Ovary (tissue), 9 donors: Measurements from ENCODE around the gene MYOF. TPM values are rescaled to one million over a fixed set of nuclear protein-coding genes. Genes with fewer than 3 reads are reported as not detected.
A peak's percentile ranks its signal among the peaks of the same experiment; 100 is the strongest.

ENCODE experiments used
- DNase-seq, 5 donors: peaks; one replicate each; pipeline ENCODE4 v3.0.0-alpha.2; 2019 to 2020
- H3K27ac ChIP-seq, 2 donors: fragments of 200-600 bp; one replicate each; pipeline versions ENCODE4 v1.5.1 to v1.8.0; 2019 to 2022
- H3K27me3 ChIP-seq: fragments of 200-600 bp; one replicate; pipeline ENCODE4 v1.8.0; 2022
- H3K36me3 ChIP-seq: fragments of 200-600 bp; sonication (generic); one replicate; pipeline ENCODE4 v1.5.1; 2019
- H3K4me1 ChIP-seq: one replicate; pipeline ENCODE4 v1.8.1; 2013; ENCODE audit warnings: mild to moderate bottlenecking, moderate library complexity; ENCODE audit not compliant: insufficient read depth
- H3K4me3 ChIP-seq: fragments of 200-600 bp; sonication (generic); one replicate; pipeline ENCODE4 v1.5.1; 2017
- H3K9me3 ChIP-seq, 2 donors: fragments of 200-600 bp in 1 of 2; sonication (generic) in 1 of 2; one replicate each; pipeline versions ENCODE4 v1.5.1 to v1.8.1; 2013 to 2019; ENCODE audit warnings: mild to moderate bottlenecking in 1 of 2, moderate library complexity in 1 of 2
- CTCF ChIP-seq, 3 donors: fragments of 450-650 bp in 2 of 3; fragments of 200-600 bp in 1 of 3; IDR thresholded peaks; one replicate each; pipeline versions ENCODE4 v1.5.1 to v1.8.0; 2016 to 2022; ENCODE audit warnings: antibody characterized with exemption in 3 of 3, mild to moderate bottlenecking in 1 of 3
- EP300 ChIP-seq: sonication (generic); formaldehyde crosslinking; IDR thresholded peaks from one replicate; pipeline ENCODE4 v1.6.1; 2017; ENCODE audit warnings: antibody characterized with exemption
- POLR2A ChIP-seq: fragments of 450-650 bp; IDR thresholded peaks from one replicate; pipeline ENCODE4 v1.6.1; 2017; ENCODE audit warnings: antibody characterized with exemption, mild to moderate bottlenecking, moderate library complexity
- WGBS, 3 donors: extraction: QIAGEN DNeasy Blood & Tissue Kit in 1 of 3; methylation state at CpG; one replicate each; pipeline versions ENCODE4 v1.1.5 to v1.1.7; 2013 to 2017; 5-methylcytosine and 5-hydroxymethylcytosine counted together
- intact Hi-C, 4 donors: fragments of 100-400 bp; cut with DNase I; formaldehyde crosslinking; loops; one replicate each; pipeline versions ENCODE4 v1.11.0 to v1.15.1; 2022 to 2023
- polyA plus RNA-seq, 2 donors: library from polyadenylated mRNA; stranded (reverse); fragments of 200-250 nt in 1 of 2; fragments of 350-450 nt in 1 of 2; fragmentation: Illumina TruSeq in 1 of 2; extraction: RNeasy Lipid Tissue Mini Kit (QIAGEN cat#74804) in 1 of 2; gene quantifications; one replicate each; pipeline ENCODE4 v1.2.3, GENCODE V29; 2013 to 2014
- total RNA-seq, 7 donors: library from RNA; depleted of rRNA in 2 of 7; stranded (reverse); fragments of >200 nt in 2 of 7; fragmentation: NEBNext Ultra II Directional in 3 of 7; extraction: Animal tissue kit (Norgen Biotek cat#: 25700) in 3 of 7; gene quantifications; one replicate each; pipeline versions ENCODE4 v1.1.0 to v1.2.4, GENCODE V29; 2016 to 2023
- donor health status: DM: no; HTN: no; CAD: no; lungs with moderate emphysema.
- donor health status: DM: no; HTN: no; CAD: no.
- donor health status: Bipolar disorder and iron deficiency.
- donor health status: DM: yes; HTN: yes; CAD: no.
- donor health status: DM: no; HTN: no; CAD: no.
- donor health status: DM: yes; HTN: yes; CAD: no.

The MYOF gene
- total and polyA plus RNA-seq, 9 donors = 7.9 to 89.0 (median 45.7) TPM

- Histone ChIP-seq H3K36me3 (no peaks in the 10 kb centered on the region), H3K4me3 (peak overlapping the region; percentile 50), H3K4me1 (peaks cover 2% of the 10 kb centered on the region), H3K27ac (peak overlapping the region; percentile 9 to 44), H3K27me3 (no peaks in the 10 kb centered on the region), H3K9me3 (no peaks in the 10 kb centered on the region)
- 0 to 2% (median 1%) methylated on average over 25 to 28 of the region's 28 CpGs for WGBS, 3 donors
- TF ChIP-seq EP300 = no peak
- no peak for TF ChIP-seq CTCF (IDR thresholded peaks at IDR 0.05)
- no peak for TF ChIP-seq POLR2A
- intact Hi-C loops = no loop called here
- peak in 3 of 5 donors; percentile 26 to 32 (median 28) for DNase-seq
Observed at GRCh38 chr10:93495654-93496321, 13.7 kb upstream of the MYOF start.

DNA sequence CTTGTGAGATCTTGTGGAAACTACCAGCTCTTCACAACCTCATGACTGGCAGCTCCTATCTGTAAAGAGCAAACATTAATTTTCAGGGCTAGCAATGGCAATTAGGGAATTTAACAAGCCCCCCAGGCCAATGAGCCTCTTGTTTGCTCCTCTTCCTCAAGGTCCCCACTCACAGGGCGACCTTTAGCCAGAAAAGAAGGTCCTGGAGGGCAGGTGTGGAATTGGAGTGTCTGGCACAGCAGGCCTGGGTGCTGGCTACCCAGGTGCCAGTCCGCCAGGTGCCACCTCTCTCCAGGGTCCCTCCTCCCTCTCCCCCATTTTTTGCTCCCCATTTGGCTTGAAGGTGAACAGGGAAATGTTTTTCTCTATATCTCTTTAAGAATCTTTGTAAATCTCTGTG, 12.4 kb upstream of the MYOF start:
- Histone ChIP-seq H3K27me3 (no peaks in the 10 kb centered on the region), H3K4me1 (peaks cover 2% of the 10 kb centered on the region), H3K9me3 (no peaks in the 10 kb centered on the region), H3K36me3 (no peaks in the 10 kb centered on the region), H3K27ac (no peak overlapping the region), H3K4me3 (no peak overlapping the region)
- WGBS, 3 donors = 91 to 100% (median 92%) methylated on average over 2 of the region's 2 CpGs
- no peak for DNase-seq
- intact Hi-C loops = no loop called here
- TF ChIP-seq POLR2A = no peak
- TF ChIP-seq EP300 = no peak
- no peak for TF ChIP-seq CTCF (IDR thresholded peaks at IDR 0.05)

DNA sequence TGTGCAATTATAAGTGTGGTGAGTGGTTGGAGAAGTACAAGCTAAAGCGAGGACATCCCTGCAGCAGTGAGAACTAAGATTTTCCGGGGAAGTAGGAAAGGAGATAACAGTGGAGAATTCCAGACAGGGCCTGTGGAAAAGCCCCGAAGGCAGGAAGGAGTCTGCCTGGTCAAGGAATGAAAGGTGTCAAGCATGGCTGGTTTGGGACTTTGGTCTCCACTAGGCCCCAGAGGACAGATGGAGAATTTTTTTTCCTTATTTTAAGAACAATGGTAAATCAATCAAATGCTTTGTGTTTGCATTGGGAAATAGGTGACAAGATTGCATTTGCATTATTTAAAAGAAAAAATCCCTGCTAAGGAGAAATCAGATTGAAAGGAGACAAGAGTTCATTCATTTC, 11.0 kb upstream of the MYOF start:
- H3K27me3 ChIP-seq = no peaks in the 10 kb centered on the region
- intact Hi-C loops = no loop called here
- no peaks in the 10 kb centered on the region for H3K36me3 ChIP-seq
- no peak overlapping the region for H3K27ac ChIP-seq
- H3K4me1 ChIP-seq = peaks cover 2% of the 10 kb centered on the region
- no peak for DNase-seq
- 62 to 94% (median 84%) methylated on average over 3 of the region's 3 CpGs for WGBS, 3 donors
- TF ChIP-seq POLR2A (no peak), CTCF (IDR thresholded peaks at IDR 0.05) (no peak), EP300 (no peak)
- no peak overlapping the region for H3K4me3 ChIP-seq
- no peaks in the 10 kb centered on the region for H3K9me3 ChIP-seq

- no peak overlapping the region for H3K4me3 ChIP-seq
- H3K27me3 ChIP-seq = no peaks in the 10 kb centered on the region
- DNase-seq = no peak
- H3K4me1 ChIP-seq = peaks cover under 1% of the 10 kb centered on the region
- no peaks in the 10 kb centered on the region for H3K36me3 ChIP-seq
- intact Hi-C loops = no loop called here
- no peak overlapping the region for H3K27ac ChIP-seq
- H3K9me3 ChIP-seq = no peaks in the 10 kb centered on the region
- 68 to 73% (median 73%) methylated on average over 2 of the region's 2 CpGs for WGBS, 3 donors
- TF ChIP-seq EP300 (no peak), POLR2A (no peak), CTCF (IDR thresholded peaks at IDR 0.05) (no peak)
Observed at GRCh38 chr10:93491602-93492121, 9.5 kb upstream of the MYOF start.
